ENCODE measurements around the gene ATOSB.

DNA sequence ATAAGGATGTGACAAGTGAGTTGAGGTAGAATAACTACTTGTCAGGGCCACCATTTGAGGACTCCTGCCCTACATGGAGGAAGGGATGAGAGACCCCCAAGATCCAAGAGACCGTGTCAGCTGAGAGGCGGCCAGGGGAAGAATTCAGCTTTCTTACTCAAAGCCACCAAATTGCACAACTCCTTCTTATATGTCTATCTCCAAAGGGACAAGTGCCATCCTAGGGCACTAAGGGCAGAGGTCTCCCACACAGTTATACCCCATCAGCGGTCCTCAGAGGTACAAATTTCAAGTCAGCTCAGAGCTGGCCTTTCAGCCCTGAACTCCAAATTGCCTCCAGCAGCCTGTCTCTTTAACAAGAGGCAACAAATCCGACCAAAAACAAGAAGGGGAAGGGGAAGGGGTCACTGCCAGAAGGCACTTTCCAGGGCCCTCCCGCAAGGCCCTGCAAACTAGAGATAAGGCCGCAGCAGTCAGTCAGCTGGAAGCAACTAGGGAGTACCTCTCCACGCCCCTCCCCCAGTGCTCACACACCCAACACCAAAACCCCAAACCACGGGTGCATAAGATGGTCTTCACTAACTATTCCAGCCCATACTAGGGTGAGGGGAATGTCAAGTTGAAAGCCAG, 6.6 kb downstream of the ATOSB start:
- TF ChIP-seq CTCF (conservative IDR thresholded peaks at IDR 0.05; ENCODE audit: low read depth in 2 of 2) (no peak), POLR2AphosphoS5 (IDR thresholded peaks at IDR 0.05; ENCODE audit: low read depth) (no peak), EZH2 (IDR thresholded peaks at IDR 0.05; ENCODE audit: low read depth, unreplicated experiment) (no peak)
- TF ChIP-seq, protein P1, sequence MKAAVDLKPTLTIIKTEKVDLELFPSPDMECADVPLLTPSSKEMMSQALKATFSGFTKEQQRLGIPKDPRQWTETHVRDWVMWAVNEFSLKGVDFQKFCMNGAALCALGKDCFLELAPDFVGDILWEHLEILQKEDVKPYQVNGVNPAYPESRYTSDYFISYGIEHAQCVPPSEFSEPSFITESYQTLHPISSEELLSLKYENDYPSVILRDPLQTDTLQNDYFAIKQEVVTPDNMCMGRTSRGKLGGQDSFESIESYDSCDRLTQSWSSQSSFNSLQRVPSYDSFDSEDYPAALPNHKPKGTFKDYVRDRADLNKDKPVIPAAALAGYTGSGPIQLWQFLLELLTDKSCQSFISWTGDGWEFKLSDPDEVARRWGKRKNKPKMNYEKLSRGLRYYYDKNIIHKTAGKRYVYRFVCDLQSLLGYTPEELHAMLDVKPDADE (IDR thresholded peaks at IDR 0.05): no peak

Data from GM23338 (cell line).